SK-N-SH (cell line): ENCODE data around the gene DNASE1L3. TPM values are rescaled to one million over a fixed set of nuclear protein-coding genes. Genes with fewer than 3 reads are reported as not detected.

ENCODE experiments used
- CTCF ChIA-PET: fragments of 300-600, 350-600 bp; formaldehyde crosslinking; extraction: SDS; loops from one replicate; lab custom pipeline; 2021; lab: Yijun Ruan, JAX
- POLR2A ChIA-PET: fragments of 350-600 bp; sonication (Branson Sonifier 250); formaldehyde crosslinking; extraction: SDS; loops from one replicate; lab custom pipeline; 2020; ENCODE audit warnings: antibody characterized with exemption, inconsistent platforms; lab: Yijun Ruan, JAX
- DNase-seq: peaks from one replicate; pipeline ENCODE4 v3.0.0; 2012
- H2AFZ ChIP-seq: fragments of 200-600 bp; sonication (generic); 2 replicates; pipeline ENCODE4 v1.8.1; 2016; ENCODE audit warnings: antibody characterized with exemption, mild to moderate bottlenecking, low read depth
- H3F3A ChIP-seq: fragments of 200-600 bp; sonication (generic); replicated peaks from 2 replicates; pipeline ENCODE3; 2016; ENCODE audit warnings: antibody characterized with exemption, mild to moderate bottlenecking; ENCODE audit not compliant: insufficient read depth
- H3K27ac ChIP-seq, 2 experiments: fragments of 200-500 bp in 1 of 2; fragments of 200-600 bp in 1 of 2; sonication (Bioruptor generic) in 1 of 2; sonication (generic), shearing (Covaris generic) in 1 of 2; 2 replicates each; pipeline versions ENCODE4 v1.5.1 to v1.6.1; 2014 to 2016; ENCODE audit warnings: low read depth in 2 of 2, inconsistent platforms in 1 of 2, low read length in 1 of 2, mild to moderate bottlenecking in 1 of 2, mixed read lengths in 1 of 2
- H3K27me3 ChIP-seq: fragments of 200-600 bp; sonication (generic), shearing (Covaris generic); 2 replicates; pipeline ENCODE4 v1.6.1; 2016; ENCODE audit warnings: mixed run types; ENCODE audit not compliant: insufficient read depth
- H3K36me3 ChIP-seq, 2 experiments: fragments of 200-500 bp in 1 of 2; fragments of 200-600 bp in 1 of 2; sonication (Bioruptor generic) in 1 of 2; sonication (generic) in 1 of 2; replicated peaks in 1 of 2; 2 replicates each; pipeline versions ENCODE3 to v1.5.1; 2014 to 2016; ENCODE audit warnings: low read length in 1 of 2, mild to moderate bottlenecking in 1 of 2; ENCODE audit not compliant: insufficient read depth in 2 of 2, control insufficient read depth in 1 of 2
- H3K4me1 ChIP-seq, 2 experiments: fragments of 200-500 bp in 1 of 2; fragments of 200-600 bp in 1 of 2; sonication (Bioruptor generic) in 1 of 2; sonication (generic), shearing (Covaris generic) in 1 of 2; 2 replicates each; pipeline versions ENCODE4 v1.5.1 to v1.6.1; 2014 to 2016; ENCODE audit warnings: low read depth in 1 of 2, low read length in 1 of 2, mixed run types in 1 of 2; ENCODE audit not compliant: insufficient read depth in 2 of 2, control insufficient read depth in 1 of 2
- H3K4me2 ChIP-seq: fragments of 200-600 bp; sonication (generic), shearing (Covaris generic); 2 replicates; pipeline ENCODE4 v1.6.1; 2017; ENCODE audit warnings: mixed run types
- H3K4me3 ChIP-seq, 2 experiments: fragments of 200-500 bp in 1 of 2; fragments of 200-600 bp in 1 of 2; sonication (Bioruptor generic) in 1 of 2; sonication (generic), shearing (Covaris generic) in 1 of 2; 2 replicates each; pipeline versions ENCODE4 v1.5.1 to v1.8.1; 2014 to 2016; ENCODE audit warnings: low read depth in 2 of 2, inconsistent platforms in 1 of 2, low read length in 1 of 2, mild to moderate bottlenecking in 1 of 2, mixed read lengths in 1 of 2, moderate library complexity in 1 of 2
- H3K79me2 ChIP-seq: fragments of 200-600 bp; sonication (generic); 2 replicates; pipeline ENCODE4 v1.8.1; 2017; ENCODE audit warnings: mild to moderate bottlenecking; ENCODE audit not compliant: insufficient read depth
- H3K9ac ChIP-seq: fragments of 200-600 bp; sonication (generic); 2 replicates; pipeline ENCODE4 v1.6.1; 2017; ENCODE audit warnings: mixed run types
- H3K9me2 ChIP-seq: fragments of 200-600 bp; sonication (generic); 2 replicates; pipeline ENCODE4 v1.6.1; 2017; ENCODE audit warnings: mixed run types
- H3K9me3 ChIP-seq: fragments of 200-600 bp; sonication (generic); 2 replicates; pipeline ENCODE4 v1.6.1; 2017; ENCODE audit warnings: mixed run types, mild to moderate bottlenecking, moderate library complexity
- H4K20me1 ChIP-seq: fragments of 200-600 bp; sonication (generic); 2 replicates; pipeline ENCODE4 v1.6.1; 2017; ENCODE audit warnings: mild to moderate bottlenecking, mixed run types; ENCODE audit not compliant: insufficient read depth
- FOXM1 ChIP-seq: IDR thresholded peaks from 2 replicates; pipeline ENCODE4 v1.4.0; 2012; ENCODE audit warnings: low read depth, mild to moderate bottlenecking
- GABPA ChIP-seq: IDR thresholded peaks from 2 replicates; pipeline ENCODE4 v1.4.0; 2012; ENCODE audit warnings: low read depth, mild to moderate bottlenecking
- PBX3 ChIP-seq: IDR thresholded peaks from 2 replicates; pipeline ENCODE4; 2012
- REST ChIP-seq: IDR thresholded peaks from 2 replicates; pipeline ENCODE4 v1.6.1; 2012; ENCODE audit warnings: mild to moderate bottlenecking, low read depth, low read length, moderate library complexity
- RFX5 ChIP-seq: IDR thresholded peaks from 2 replicates; pipeline ENCODE4 v1.6.1; 2012; ENCODE audit warnings: mild to moderate bottlenecking, improper control_type of control experiment, low read length
- RXRA ChIP-seq: IDR thresholded peaks from 2 replicates; pipeline ENCODE4 v1.4.0; 2012; ENCODE audit warnings: low read depth, mild to moderate bottlenecking, borderline replicate concordance
- TAF1 ChIP-seq: IDR thresholded peaks from 2 replicates; pipeline ENCODE4 v1.6.1; 2012; ENCODE audit warnings: low read depth, mild to moderate bottlenecking, low read length, moderate library complexity, borderline replicate concordance
- USF1 ChIP-seq: IDR thresholded peaks from 2 replicates; pipeline ENCODE4 v1.4.0; 2012; ENCODE audit warnings: low read depth, borderline replicate concordance
- WGBS: methylation state at CpG from one replicate; pipeline ENCODE4 v1.1.6; 2017; ENCODE audit warnings: low lambda C conversion rate; 5-methylcytosine and 5-hydroxymethylcytosine counted together
- polyA plus RNA-seq, 3 experiments: library from polyadenylated mRNA; depleted of rRNA; stranded (reverse); fragments of >200 nt; gene quantifications; 2 replicates each; pipeline ENCODE4 v1.2.3, GENCODE V29; 2012

Gene DNASE1L3
- polyA plus RNA-seq, 1 of the 3 experiments (the other 2 are of a cell fraction), result not detected

- Histone ChIP-seq H3K4me1 (peaks cover 0 to 5% of the 10 kb centered on the region in 2 experiments; a peak in 1 of 4 replicates), H3K27me3 (peaks cover 19% of the 10 kb centered on the region; the same call in 1 of the 2 replicates), H2AFZ (no peak overlapping the region), H3K9me3 (no peaks in the 10 kb centered on the region), H3K27ac (no peak overlapping the region), H3K9me2 (no peaks in the 10 kb centered on the region), H3K36me3 (no peaks in the 10 kb centered on the region), H3K4me2 (peak overlapping the region; percentile 17; the same call in 1 of the 2 replicates), H3K4me3 (peak overlapping the region in 1 of 2 experiments; percentile 34; a peak in 1 of 4 replicates), H3K9ac (no peak overlapping the region), H4K20me1 (no peaks in the 10 kb centered on the region), H3K79me2 (no peaks in the 10 kb centered on the region), H3F3A (no peaks in the 10 kb centered on the region)
- TF ChIP-seq RFX5 (no peak), USF1 (no peak), REST (no peak), RXRA (no peak), FOXM1 (no peak), TAF1 (no peak), PBX3 (no peak)
- POLR2A ChIA-PET, result interaction anchor here (1.2 kb wide), 1 partner anchor 89 kb away, joined by 3 read pairs; the partner anchor contains the start of genes HTD2 and RPP14
- CTCF ChIA-PET, result interaction anchor here (0.6 to 4.7 kb wide), 29 partner anchors 8 to 220 kb away, joined by 3 to 65 read pairs (median 8); partner anchors contain the start of genes ABHD6 and FLNB
- 63% methylated on average over 10 of the region's 10 CpGs for WGBS
- no peak for DNase-seq
These were observed 5.9 kb upstream of the DNASE1L3 start for GRCh38 chr3:58216496-58217195.

GRCh38 chr3:58215317-58216025 lies 4.7 kb upstream of the DNASE1L3 start:
- H3K9me2 ChIP-seq, result no peaks in the 10 kb centered on the region
- H3K27me3 ChIP-seq, result peaks cover 21% of the 10 kb centered on the region; the same call in 1 of the 2 replicates
- H3K36me3 ChIP-seq, result no peaks in the 10 kb centered on the region
- H3K79me2 ChIP-seq, result no peaks in the 10 kb centered on the region
- H3K4me2 ChIP-seq, result no peak overlapping the region
- no peaks in the 10 kb centered on the region for H4K20me1 ChIP-seq
- 60% methylated on average over 10 of the region's 10 CpGs for WGBS
- POLR2A ChIA-PET, result no interaction called here
- H3K4me3 ChIP-seq, result no peak overlapping the region
- H3F3A ChIP-seq, result no peaks in the 10 kb centered on the region
- H3K9me3 ChIP-seq, result no peaks in the 10 kb centered on the region
- CTCF ChIA-PET, result interaction anchor here (0.6 to 2.5 kb wide), 8 partner anchors 27 to 621 kb away, joined by 3 to 10 read pairs (median 3); partner anchors contain the start of gene FLNB
- no peak overlapping the region for H3K9ac ChIP-seq
- no peak for TF ChIP-seq GABPA
- H3K27ac ChIP-seq, result no peak overlapping the region
- H2AFZ ChIP-seq, result no peak overlapping the region
- peaks cover 0 to 5% of the 10 kb centered on the region in 2 experiments; a peak in 1 of 4 replicates for H3K4me1 ChIP-seq
- DNase-seq, result no peak
